ENCODE data around the gene EEFSEC.

GRCh38 chr3:128278130-128278529, 124.8 kb downstream of the EEFSEC start:
- TF ChIP-seq, protein P1, sequence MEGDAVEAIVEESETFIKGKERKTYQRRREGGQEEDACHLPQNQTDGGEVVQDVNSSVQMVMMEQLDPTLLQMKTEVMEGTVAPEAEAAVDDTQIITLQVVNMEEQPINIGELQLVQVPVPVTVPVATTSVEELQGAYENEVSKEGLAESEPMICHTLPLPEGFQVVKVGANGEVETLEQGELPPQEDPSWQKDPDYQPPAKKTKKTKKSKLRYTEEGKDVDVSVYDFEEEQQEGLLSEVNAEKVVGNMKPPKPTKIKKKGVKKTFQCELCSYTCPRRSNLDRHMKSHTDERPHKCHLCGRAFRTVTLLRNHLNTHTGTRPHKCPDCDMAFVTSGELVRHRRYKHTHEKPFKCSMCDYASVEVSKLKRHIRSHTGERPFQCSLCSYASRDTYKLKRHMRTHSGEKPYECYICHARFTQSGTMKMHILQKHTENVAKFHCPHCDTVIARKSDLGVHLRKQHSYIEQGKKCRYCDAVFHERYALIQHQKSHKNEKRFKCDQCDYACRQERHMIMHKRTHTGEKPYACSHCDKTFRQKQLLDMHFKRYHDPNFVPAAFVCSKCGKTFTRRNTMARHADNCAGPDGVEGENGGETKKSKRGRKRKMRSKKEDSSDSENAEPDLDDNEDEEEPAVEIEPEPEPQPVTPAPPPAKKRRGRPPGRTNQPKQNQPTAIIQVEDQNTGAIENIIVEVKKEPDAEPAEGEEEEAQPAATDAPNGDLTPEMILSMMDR (IDR thresholded peaks at IDR 0.05; ENCODE audit: low read depth, low read length) = no peak
- no peak for TF ChIP-seq EZH2phosphoT487 (IDR thresholded peaks at IDR 0.05; ENCODE audit: low read depth)

Data from OCI-LY3 (cell line).